HK-2 (cell line): ENCODE data around the gene SNTG2.

Experiments
- DNase-seq: peaks from one replicate; pipeline ENCODE4 v3.0.0-alpha.2; 2018; ENCODE audit not compliant: unreplicated experiment

SNTG2 gene

GRCh38 chr2:926259-926793 lies 24.3 kb upstream of the SNTG2 start:
- DNase-seq, result no peak

DNA sequence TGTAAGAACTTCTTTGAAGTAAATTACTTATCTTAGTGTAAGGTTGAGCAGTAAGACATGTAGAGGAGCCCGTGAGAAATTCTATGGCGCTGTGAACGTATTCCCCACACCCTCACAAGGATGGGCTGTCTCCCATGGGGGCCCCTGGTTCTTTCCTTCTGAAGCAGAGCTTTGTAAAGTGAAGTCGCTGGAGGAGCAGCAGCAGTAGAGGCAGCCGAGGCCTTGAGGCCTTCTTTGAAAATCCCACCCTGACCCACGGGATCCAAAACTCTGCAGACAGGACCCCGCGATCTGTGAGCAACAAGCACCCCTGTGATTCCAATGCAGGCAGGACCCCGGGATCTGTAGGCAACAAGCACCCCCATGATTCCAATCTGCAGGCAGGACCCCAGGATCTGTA lies 23.8 kb upstream of the SNTG2 start:
- DNase-seq, result no peak

DNA sequence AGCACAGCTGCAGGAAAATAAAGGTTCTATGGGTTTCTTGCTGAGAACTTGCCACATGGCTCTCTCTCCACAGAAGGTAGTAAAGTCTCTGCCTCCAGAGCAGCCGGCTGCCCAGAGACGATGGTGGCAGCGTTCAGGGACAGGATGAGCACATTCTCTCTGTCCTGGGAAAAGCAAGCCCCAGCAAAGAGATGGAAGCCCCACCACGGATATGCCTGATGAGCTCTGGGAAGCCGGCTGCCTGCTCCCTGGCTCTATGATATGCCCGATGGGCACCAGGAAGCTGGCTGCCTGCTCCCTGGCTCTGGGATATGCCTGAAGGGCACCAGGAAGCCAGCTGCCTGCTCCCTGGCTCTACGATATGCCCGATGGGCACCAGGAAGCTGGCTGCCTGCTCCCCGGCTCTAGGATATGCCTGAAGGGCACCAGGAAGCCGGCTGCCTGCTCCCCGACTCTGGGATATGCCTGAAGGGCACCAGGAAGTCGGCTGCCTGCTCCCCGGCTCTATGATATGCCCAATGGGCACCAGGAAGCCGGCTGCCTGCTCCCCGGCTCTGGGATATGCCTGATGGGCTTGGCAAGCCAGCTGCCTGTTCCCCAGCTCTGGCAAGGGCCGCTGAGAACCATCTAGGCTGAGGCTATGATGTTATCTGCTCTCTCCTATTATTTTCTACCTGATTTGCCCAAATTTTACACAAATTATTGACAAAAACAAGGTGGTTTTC lies 21.5 kb upstream of the SNTG2 start:
- no peak for DNase-seq

- DNase-seq, result no peak
Observed at GRCh38 chr2:929925-930324, 20.7 kb upstream of the SNTG2 start.

- DNase-seq, result no peak
Observed at GRCh38 chr2:930935-931334, 19.7 kb upstream of the SNTG2 start.

- no peak for DNase-seq
Observed at GRCh38 chr2:932320-933115, 18.1 kb upstream of the SNTG2 start.

GRCh38 chr2:933734-934295 lies 16.8 kb upstream of the SNTG2 start:
- DNase-seq, result no peak

DNA sequence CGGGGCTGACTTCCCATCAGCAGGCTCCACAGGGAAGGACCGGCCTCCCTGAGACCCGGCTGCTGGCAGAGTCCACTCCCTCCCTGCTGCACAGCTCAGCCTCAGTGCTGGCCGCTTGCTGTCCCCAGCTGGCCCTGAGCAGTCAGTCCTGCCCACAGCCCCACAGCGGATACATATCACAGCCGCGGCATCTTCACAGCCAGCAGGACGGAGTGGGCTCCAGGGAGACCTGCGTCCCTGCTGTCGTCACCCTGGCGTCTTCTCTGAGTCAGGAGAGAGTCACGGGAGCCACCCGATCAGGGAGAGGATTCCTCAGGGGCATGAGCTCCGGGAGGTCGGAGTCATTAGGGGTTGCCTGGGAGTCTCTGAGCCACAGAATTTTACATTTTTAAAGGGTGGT lies 13.1 kb upstream of the SNTG2 start:
- DNase-seq, result no peak

DNA sequence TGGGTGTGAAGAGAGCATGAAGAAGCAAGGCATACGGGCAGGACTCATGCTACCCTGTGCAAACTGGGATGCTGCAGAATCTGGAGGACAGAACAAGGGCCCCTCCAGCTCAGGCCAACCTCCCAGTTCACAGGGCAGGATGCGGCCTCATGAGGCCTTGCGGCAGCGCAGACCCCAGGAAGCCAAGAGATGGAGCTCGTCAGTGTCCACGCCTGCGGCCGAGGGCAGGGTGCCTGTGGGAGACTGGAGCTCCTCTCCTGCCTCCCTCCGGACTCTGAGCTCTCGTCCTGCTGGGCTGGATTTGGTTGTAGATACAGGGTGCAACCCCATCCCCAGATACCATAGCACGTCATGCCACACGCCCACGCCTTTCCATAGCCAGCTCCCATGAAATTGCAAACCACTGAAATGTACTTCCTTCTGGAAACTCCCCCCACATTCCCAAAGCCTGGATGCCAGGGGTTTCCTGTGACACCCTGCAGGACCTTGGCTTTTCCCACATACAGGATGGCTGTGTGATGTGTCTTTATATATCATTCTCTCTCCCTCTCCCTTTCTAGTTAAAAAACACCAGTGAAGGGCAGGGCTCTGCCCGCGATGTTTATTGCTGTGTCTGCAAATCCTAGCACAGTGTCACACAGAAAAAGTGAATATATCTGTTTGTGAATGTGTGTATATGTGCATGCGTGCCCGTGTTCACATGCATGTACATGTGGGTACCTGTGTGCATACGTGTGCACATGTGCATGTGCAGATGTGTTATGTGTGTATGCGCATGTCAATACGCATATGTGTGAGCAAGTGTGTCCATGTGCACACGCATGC lies 12.3 kb upstream of the SNTG2 start:
- DNase-seq, result no peak

- DNase-seq, result no peak
Observed at GRCh38 chr2:939936-940601, 10.6 kb upstream of the SNTG2 start.

GRCh38 chr2:941871-942270 lies 8.8 kb upstream of the SNTG2 start:
- no peak for DNase-seq

DNA sequence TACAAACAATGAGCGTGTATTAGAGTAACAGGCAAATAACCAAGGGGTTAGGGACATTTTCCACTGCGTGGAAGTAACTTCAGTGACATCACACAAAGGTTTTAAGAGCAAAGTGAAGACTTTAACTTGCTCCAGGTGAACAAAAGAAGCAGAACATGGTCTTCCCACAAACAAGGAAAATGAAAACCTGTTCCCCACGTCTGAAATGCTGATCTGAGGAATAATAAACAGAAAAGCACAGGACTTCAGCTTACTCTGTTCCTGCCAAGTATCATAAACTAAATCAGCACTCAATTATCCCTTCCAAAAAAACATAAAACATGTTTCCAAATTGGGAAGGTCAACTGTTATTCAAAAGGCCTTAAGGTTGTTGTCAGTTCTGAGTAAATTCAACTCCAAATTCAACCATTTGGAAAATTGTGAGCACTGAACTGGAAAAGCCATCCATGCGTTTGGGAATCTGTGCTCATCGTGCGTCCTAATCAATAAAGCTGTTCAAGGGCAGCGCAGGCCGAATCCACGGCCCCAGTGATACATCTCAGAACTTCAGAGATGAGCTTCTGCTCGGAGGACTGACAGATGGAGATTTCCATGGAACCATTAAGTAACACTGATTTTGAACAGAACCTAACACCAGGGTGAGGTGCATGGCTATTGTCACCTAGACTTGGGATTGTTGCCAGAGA lies 7.7 kb upstream of the SNTG2 start:
- no peak for DNase-seq

- no peak for DNase-seq
Observed at GRCh38 chr2:943461-943797, 7.2 kb upstream of the SNTG2 start.

- no peak for DNase-seq
Observed at GRCh38 chr2:943821-944220, 6.8 kb upstream of the SNTG2 start.

- no peak for DNase-seq
Observed at GRCh38 chr2:944693-945092, 6.0 kb upstream of the SNTG2 start.

- no peak for DNase-seq
Observed at GRCh38 chr2:945104-945503, 5.5 kb upstream of the SNTG2 start.

GRCh38 chr2:946073-946948 lies 4.3 kb upstream of the SNTG2 start:
- no peak for DNase-seq

GRCh38 chr2:949384-950079 lies 1.1 kb upstream of the SNTG2 start:
- DNase-seq, result no peak
